Kasumi-1 (cell line): ENCODE results near the gene GMDS.
"Not testable (repeated sequence)": the region's sequence is repeated elsewhere in the genome, so short reads cannot be mapped to it uniquely, and the experiment has no call there.

Experiments used
- DNase-seq, 2 experiments: peaks; one replicate each; lab custom pipeline; 2025; lab: John Stamatoyannopoulos, UW

GMDS gene

GRCh38 chr6:1770968-1771723 lies 474.3 kb downstream of the GMDS start:
- DNase-seq, result no peak

- no peak for DNase-seq
Measured at GRCh38 chr6:1770435-1770843, 475.0 kb downstream of the GMDS start.

- DNase-seq, result no peak
Measured at GRCh38 chr6:1767481-1768246, 477.7 kb downstream of the GMDS start.

- DNase-seq, result no peak
Measured at GRCh38 chr6:1766654-1767053, 478.8 kb downstream of the GMDS start.

- no peak for DNase-seq
Measured at GRCh38 chr6:1765160-1765903, 480.1 kb downstream of the GMDS start.

GRCh38 chr6:1764397-1764987 lies 480.9 kb downstream of the GMDS start:
- DNase-seq, result no peak

- peak; percentile 28 to 35 for DNase-seq
Measured at GRCh38 chr6:1763404-1763803, 482.0 kb downstream of the GMDS start.

GRCh38 chr6:1762203-1762602 lies 483.2 kb downstream of the GMDS start:
- no peak for DNase-seq

- DNase-seq, result no peak
Measured at GRCh38 chr6:1761477-1761877, 483.9 kb downstream of the GMDS start.

GRCh38 chr6:1760876-1761275 lies 484.5 kb downstream of the GMDS start:
- no peak for DNase-seq

- DNase-seq, result no peak
Measured at GRCh38 chr6:1759870-1760269, 485.5 kb downstream of the GMDS start.

- no peak for DNase-seq
Measured at GRCh38 chr6:1758076-1758679, 487.2 kb downstream of the GMDS start.

- DNase-seq, result no peak
Measured at GRCh38 chr6:1757131-1757530, 488.3 kb downstream of the GMDS start.

- no peak for DNase-seq
Measured at GRCh38 chr6:1756472-1757129, 488.8 kb downstream of the GMDS start.

GRCh38 chr6:1751063-1751462 lies 494.3 kb downstream of the GMDS start:
- DNase-seq, result not testable (repeated sequence)

GRCh38 chr6:1749041-1749440 lies 496.4 kb downstream of the GMDS start:
- DNase-seq, result no peak

- no peak for DNase-seq
Measured at GRCh38 chr6:1747531-1747930, 497.9 kb downstream of the GMDS start.

GRCh38 chr6:1747003-1747402 lies 498.4 kb downstream of the GMDS start:
- DNase-seq, result no peak

- no peak for DNase-seq
Measured at GRCh38 chr6:1745814-1746213, 499.6 kb downstream of the GMDS start.

- DNase-seq, result no peak
Measured at GRCh38 chr6:1744543-1744942, 500.9 kb downstream of the GMDS start.

- DNase-seq, result no peak
Measured at GRCh38 chr6:1739680-1740079, 505.7 kb downstream of the GMDS start.
